GM13977 (cell line): ENCODE data around the gene PMS2.

Experiments used
- DNase-seq: peaks from one replicate; pipeline ENCODE4 v3.0.0; 2012; ENCODE audit warnings: low spot score
- CTCF ChIP-seq: IDR thresholded peaks from 2 replicates; pipeline ENCODE4 v1.5.1; 2012; ENCODE audit warnings: mild to moderate bottlenecking, control low read depth; ENCODE audit not compliant: insufficient read depth; ENCODE audit errors: extremely low read depth, missing control alignments
- in situ Hi-C: fragments of 300-500 bp; cut with MboI; formaldehyde crosslinking; loops from one replicate; pipeline ENCODE4 v1.12.0; 2022; ENCODE audit warnings: low sequenced_read_pairs, low pct_unique_long_range_greater_than_20kb, mixed read lengths, inconsistent platforms; ENCODE audit not compliant: unreplicated experiment

Gene PMS2

GRCh38 chr7:6026820-6027311, 18.0 kb upstream of the PMS2 start:
- TF ChIP-seq CTCF: no peak
- DNase-seq: peak; percentile 32
- in situ Hi-C loops: no loop called here

- peak; percentile 22 for TF ChIP-seq CTCF
- DNase-seq: peak; percentile 68
- in situ Hi-C loops: no loop called here
Observed at GRCh38 chr7:6026011-6026819, 17.4 kb upstream of the PMS2 start.

- in situ Hi-C loops: loop anchor here (25.0 kb wide), 1 partner anchor 162 kb away; no protein-coding TSS in a partner anchor
- no peak for TF ChIP-seq CTCF
- DNase-seq: no peak
Observed at GRCh38 chr7:6023974-6024435, 15.2 kb upstream of the PMS2 start.

- no peak for DNase-seq
- TF ChIP-seq CTCF: no peak
- in situ Hi-C loops: loop anchor here (25.0 kb wide), 1 partner anchor 160 kb away; no protein-coding TSS in a partner anchor
Observed at GRCh38 chr7:6022707-6023106, 13.9 kb upstream of the PMS2 start.

- in situ Hi-C loops: loop anchor here (25.0 kb wide), 1 partner anchor 158 kb away; no protein-coding TSS in a partner anchor
- no peak for TF ChIP-seq CTCF
- DNase-seq: no peak
Observed at GRCh38 chr7:6020371-6021286, 11.8 kb upstream of the PMS2 start.

- TF ChIP-seq CTCF: no peak
- in situ Hi-C loops: loop anchor here (25.0 kb wide), 1 partner anchor 154 kb away; no protein-coding TSS in a partner anchor
Observed at GRCh38 chr7:6016653-6016966, 7.8 kb upstream of the PMS2 start.

More at GRCh38 chr7:6016653-6016966, 7.8 kb upstream of the PMS2 start:
- no peak for DNase-seq
